GM21367 (cell line): Measurements from ENCODE around the gene CDPF1.
A peak's percentile ranks its signal among the peaks of the same experiment; 100 is the strongest.
"Not testable (repeated sequence)": the region's sequence is repeated elsewhere in the genome, so short reads cannot be mapped to it uniquely, and the experiment has no call there.

Source experiments
- ATAC-seq: cut with Tn5 transposase; IDR thresholded peaks from one replicate; pipeline ENCODE4 v1.9.1; 2021; ENCODE audit not compliant: unreplicated experiment

CDPF1 gene

GRCh38 chr22:46281866-46282678 is 32.0 kb upstream of the CDPF1 start:
- ATAC-seq = no peak

GRCh38 chr22:46280999-46281623 is 31.0 kb upstream of the CDPF1 start:
- ATAC-seq = no peak

GRCh38 chr22:46280063-46280817 is 30.1 kb upstream of the CDPF1 start:
- no peak for ATAC-seq

GRCh38 chr22:46278656-46279645 is 28.9 kb upstream of the CDPF1 start:
- ATAC-seq = no peak

GRCh38 chr22:46276563-46276962 is 26.5 kb upstream of the CDPF1 start:
- no peak for ATAC-seq

- ATAC-seq = no peak
Measured at GRCh38 chr22:46275455-46276122, 25.5 kb upstream of the CDPF1 start.

- no peak for ATAC-seq
Measured at GRCh38 chr22:46274381-46274780, 24.3 kb upstream of the CDPF1 start.

- ATAC-seq = no peak
Measured at GRCh38 chr22:46273432-46274148, 23.5 kb upstream of the CDPF1 start.

GRCh38 chr22:46272762-46273431 is 22.8 kb upstream of the CDPF1 start:
- no peak for ATAC-seq

GRCh38 chr22:46272196-46272595 is 22.1 kb upstream of the CDPF1 start:
- ATAC-seq = no peak

- no peak for ATAC-seq
Measured at GRCh38 chr22:46269564-46269963, 19.5 kb upstream of the CDPF1 start.

- peak; percentile 73 for ATAC-seq
Measured at GRCh38 chr22:46267431-46268279, 17.6 kb upstream of the CDPF1 start, which contains the start of gene TTC38. Gene TTC38 (plus strand): TSS chr22:46268008. CDS start chr22:46268040, 32 bp downstream.

GRCh38 chr22:46265627-46266026 is 15.5 kb upstream of the CDPF1 start:
- not testable (repeated sequence) for ATAC-seq

- not testable (repeated sequence) for ATAC-seq
Measured at GRCh38 chr22:46264520-46264919, 14.4 kb upstream of the CDPF1 start.

- no peak for ATAC-seq
Measured at GRCh38 chr22:46263216-46263590, 13.1 kb upstream of the CDPF1 start, which contains the start of gene PKDREJ. Gene PKDREJ (minus strand): TSS chr22:46263343. CDS start chr22:46263322, 21 bp downstream.

- ATAC-seq = no peak
Measured at GRCh38 chr22:46262449-46263215, 12.5 kb upstream of the CDPF1 start.

GRCh38 chr22:46260038-46260437 is 9.9 kb upstream of the CDPF1 start:
- no peak for ATAC-seq
